Prostate gland (tissue), 2 donors: ENCODE results near the gene SLC2A4RG. TPM values are rescaled to one million over a fixed set of nuclear protein-coding genes. Genes with fewer than 3 reads are reported as not detected.

ENCODE experiments used
- DNase-seq: peaks from one replicate; pipeline ENCODE4 v3.0.0-alpha.2; 2019; ENCODE audit warnings: low spot score
- H3K27ac ChIP-seq, 2 donors: fragments of 200-600 bp; sonication (generic); 2 replicates each; pipeline ENCODE4 v1.5.1; 2017 to 2019
- H3K27me3 ChIP-seq: fragments of 200-600 bp; sonication (generic); replicated peaks from 2 replicates; pipeline ENCODE4 v1.5.1; 2019; ENCODE audit not compliant: insufficient read depth
- H3K36me3 ChIP-seq, 2 donors: fragments of 200-600 bp; sonication (generic); 1 replicate in 1 of 2; 2 replicates in 1 of 2; pipeline versions ENCODE4 v1.5.1 to v1.8.1; 2017 to 2019
- H3K4me1 ChIP-seq: fragments of 200-600 bp; sonication (generic); replicated peaks from 2 replicates; pipeline ENCODE4 v1.5.1; 2019
- H3K4me3 ChIP-seq, 2 donors: fragments of 200-600 bp; sonication (generic); 2 replicates each; pipeline ENCODE4 v1.5.1; 2017 to 2019
- H3K9me3 ChIP-seq: fragments of 200-600 bp; sonication (generic); 2 replicates; pipeline ENCODE4 v1.5.1; 2017
- CTCF ChIP-seq, 4 experiments: fragments of 200-600 bp in 2 of 4; fragments of 450-650 bp in 2 of 4; sonication (generic) in 2 of 4; IDR thresholded peaks; 1 replicate in 3 of 4; 2 replicates in 1 of 4; pipeline ENCODE4 v1.5.1; 2016 to 2019; ENCODE audit warnings: antibody characterized with exemption in 4 of 4, mild to moderate bottlenecking in 2 of 4, moderate library complexity in 2 of 4
- POLR2A ChIP-seq: fragments of 450-650 bp; IDR thresholded peaks from one replicate; pipeline ENCODE4 v1.6.1; 2016; ENCODE audit warnings: antibody characterized with exemption, mild to moderate bottlenecking
- POLR2AphosphoS5 ChIP-seq: sonication (generic); formaldehyde crosslinking; IDR thresholded peaks from one replicate; pipeline ENCODE4 v1.6.1; 2017; ENCODE audit warnings: antibody characterized with exemption
- WGBS: methylation state at CpG from one replicate; pipeline ENCODE4 v1.1.5; 2018; 5-methylcytosine and 5-hydroxymethylcytosine counted together
- intact Hi-C: fragments of 100-400 bp; cut with DNase I; formaldehyde crosslinking; loops from one replicate; pipeline ENCODE4 v1.14.2; 2022
- total RNA-seq, 2 donors: library from RNA; depleted of rRNA; stranded (reverse); fragments of >200 nt; gene quantifications; one replicate each; pipeline ENCODE4 v1.1.0, GENCODE V29; 2016

The SLC2A4RG gene
- total RNA-seq, 2 donors from 2014 or later, result 140 to 155 TPM

GRCh38 chr20:63703976-63704748, 35.4 kb upstream of the SLC2A4RG start:
- peaks cover 0 to 23% of the 10 kb centered on the region in 2 donors for H3K36me3 ChIP-seq
- intact Hi-C loops, result no loop called here
- no peak overlapping the region for H3K27ac ChIP-seq
- H3K4me3 ChIP-seq, result no peak overlapping the region
- no peak for TF ChIP-seq CTCF (IDR thresholded peaks at IDR 0.05)
- no peak for TF ChIP-seq POLR2A
- no peak for TF ChIP-seq POLR2AphosphoS5
- no peaks in the 10 kb centered on the region for H3K27me3 ChIP-seq
- peaks cover 17% of the 10 kb centered on the region for H3K4me1 ChIP-seq
- DNase-seq, result no peak
- no peaks in the 10 kb centered on the region for H3K9me3 ChIP-seq
- WGBS, result 87% methylated on average over 11 of the region's 11 CpGs

GRCh38 chr20:63704749-63705117, 34.8 kb upstream of the SLC2A4RG start:
- no peaks in the 10 kb centered on the region for H3K9me3 ChIP-seq
- peaks cover 17% of the 10 kb centered on the region for H3K4me1 ChIP-seq
- 87% methylated on average over 6 of the region's 6 CpGs for WGBS
- intact Hi-C loops, result loop anchor here (5.0 kb wide), 1 partner anchor 47 kb away; the partner anchor contains the start of gene RTEL1
- H3K4me3 ChIP-seq, result no peak overlapping the region
- no peak for DNase-seq
- peaks cover 0 to 23% of the 10 kb centered on the region in 2 donors for H3K36me3 ChIP-seq
- H3K27me3 ChIP-seq, result no peaks in the 10 kb centered on the region
- TF ChIP-seq POLR2A (no peak), CTCF (IDR thresholded peaks at IDR 0.05) (no peak), POLR2AphosphoS5 (no peak)
- no peak overlapping the region for H3K27ac ChIP-seq

DNA sequence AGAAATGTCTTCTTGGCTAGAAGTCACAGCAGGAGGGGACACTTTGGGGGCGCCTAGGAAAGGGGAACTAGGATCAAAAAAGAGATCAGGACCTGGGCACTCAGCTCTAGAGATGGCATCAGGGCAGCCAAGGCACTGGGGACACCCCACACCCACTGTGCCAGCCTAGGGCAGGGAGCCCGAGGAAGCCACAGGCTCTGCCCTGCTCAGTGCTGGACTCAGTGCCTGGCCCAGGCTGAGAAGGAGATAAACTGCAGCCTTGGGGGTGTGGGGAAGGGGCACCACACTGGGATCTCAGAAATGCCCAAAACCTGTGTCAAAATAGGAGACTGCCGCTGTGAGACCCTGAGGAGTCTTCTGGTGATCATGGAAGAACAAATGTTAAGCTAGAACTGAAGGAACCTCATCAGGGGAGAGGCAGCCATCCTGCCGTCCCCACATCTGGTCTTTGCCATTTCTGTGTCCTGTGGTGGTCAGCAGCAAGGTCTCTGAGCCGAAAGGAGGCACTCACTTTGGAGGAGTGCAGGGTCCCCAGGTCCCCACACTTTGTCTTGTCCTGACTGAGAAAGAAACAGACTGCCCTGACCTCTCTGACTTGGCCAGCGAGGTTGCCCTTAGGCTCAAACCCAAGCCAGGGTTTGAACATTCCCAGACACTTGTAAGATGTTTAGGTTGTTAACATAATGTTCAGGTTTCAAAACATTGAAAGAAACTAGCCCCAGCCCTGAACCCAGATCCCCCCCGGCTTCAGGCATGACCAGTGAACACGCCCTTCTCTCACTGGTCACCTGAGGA, 34.1 kb upstream of the SLC2A4RG start:
- Histone ChIP-seq H3K36me3 (peaks cover 0 to 23% of the 10 kb centered on the region in 2 donors), H3K27me3 (no peaks in the 10 kb centered on the region)

DNA sequence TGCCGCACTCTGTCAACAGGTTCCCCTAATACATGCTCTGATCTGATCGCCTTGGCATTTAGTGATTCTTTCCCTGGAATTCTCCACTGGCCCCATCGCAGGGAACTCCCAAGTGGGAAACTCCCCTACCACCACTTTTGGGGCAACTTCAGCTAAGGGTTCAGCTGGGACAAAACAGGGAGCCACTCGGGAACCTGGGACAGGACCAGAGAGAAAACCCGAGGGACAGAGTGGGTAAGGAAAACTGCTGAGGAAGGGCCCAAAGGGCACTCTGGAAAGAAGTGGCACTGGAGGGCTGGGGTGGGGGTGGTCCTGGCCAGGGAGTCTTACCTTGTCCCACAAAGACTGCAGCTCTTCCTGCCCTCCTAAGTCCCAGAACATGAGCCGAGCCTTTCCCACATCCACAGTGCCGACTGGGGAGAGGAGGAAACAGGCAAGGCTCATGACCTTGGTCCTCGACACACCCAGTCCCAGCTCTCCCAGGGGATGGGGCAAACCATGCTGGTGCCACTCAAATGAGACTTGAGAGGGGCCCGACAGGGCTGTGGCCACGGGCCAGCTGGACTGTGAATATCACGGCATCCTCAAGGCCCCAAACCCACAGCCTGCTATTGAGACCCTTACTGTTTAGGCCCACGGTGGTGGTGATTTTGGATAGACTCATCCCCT, 33.4 kb upstream of the SLC2A4RG start:
- no peak for DNase-seq

More for the DNA sequence above, 34.1 kb upstream of the SLC2A4RG start:
- 88% methylated on average over 8 of the region's 8 CpGs for WGBS
- Histone ChIP-seq H3K27ac (no peak overlapping the region), H3K9me3 (no peaks in the 10 kb centered on the region), H3K4me3 (no peak overlapping the region), H3K4me1 (peaks cover 17% of the 10 kb centered on the region)
- DNase-seq, result no peak
- intact Hi-C loops, result loop anchor here (5.0 kb wide), 1 partner anchor 48 kb away; the partner anchor contains the start of gene RTEL1
- TF ChIP-seq POLR2A (no peak), CTCF (IDR thresholded peaks at IDR 0.05) (no peak), POLR2AphosphoS5 (no peak)

More for the DNA sequence above, 33.4 kb upstream of the SLC2A4RG start:
- peaks cover 0 to 23% of the 10 kb centered on the region in 2 donors for H3K36me3 ChIP-seq
- 81% methylated on average over 12 of the region's 12 CpGs for WGBS
- H3K27ac ChIP-seq, result peak overlapping the region in 1 of 2 donors; percentile 70
- H3K4me1 ChIP-seq, result peaks cover 17% of the 10 kb centered on the region
- intact Hi-C loops, result loop anchor here (5.0 kb wide), 1 partner anchor 49 kb away; the partner anchor contains the start of gene RTEL1
- H3K9me3 ChIP-seq, result no peaks in the 10 kb centered on the region
- TF ChIP-seq POLR2A (no peak), POLR2AphosphoS5 (no peak), CTCF (IDR thresholded peaks at IDR 0.05) (no peak)
- H3K4me3 ChIP-seq, result peak overlapping the region in 1 of 2 donors; percentile 91
- no peaks in the 10 kb centered on the region for H3K27me3 ChIP-seq
